ENCODE results near the gene NELFA.

The NELFA gene

DNA sequence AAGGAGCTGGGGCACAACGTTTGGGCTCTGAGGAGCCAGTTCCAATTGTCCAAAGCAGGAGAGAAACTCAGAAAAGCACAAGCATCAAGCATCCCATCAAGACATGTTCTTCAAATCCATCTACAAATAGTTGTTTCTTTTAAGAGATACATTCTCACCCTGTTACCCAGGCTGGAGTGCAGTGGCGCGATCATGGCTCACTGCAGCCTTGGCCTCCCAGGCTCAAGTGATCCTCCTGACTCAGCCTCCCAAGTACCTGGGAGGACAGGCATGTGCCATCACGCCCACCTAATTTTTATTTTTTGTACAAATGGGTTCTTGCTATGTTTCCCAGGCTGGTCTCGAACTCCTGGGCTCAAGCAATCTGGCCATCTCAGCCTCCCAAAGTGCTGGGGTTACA, 18.1 kb downstream of the NELFA start:
- TF ChIP-seq, protein P1, sequence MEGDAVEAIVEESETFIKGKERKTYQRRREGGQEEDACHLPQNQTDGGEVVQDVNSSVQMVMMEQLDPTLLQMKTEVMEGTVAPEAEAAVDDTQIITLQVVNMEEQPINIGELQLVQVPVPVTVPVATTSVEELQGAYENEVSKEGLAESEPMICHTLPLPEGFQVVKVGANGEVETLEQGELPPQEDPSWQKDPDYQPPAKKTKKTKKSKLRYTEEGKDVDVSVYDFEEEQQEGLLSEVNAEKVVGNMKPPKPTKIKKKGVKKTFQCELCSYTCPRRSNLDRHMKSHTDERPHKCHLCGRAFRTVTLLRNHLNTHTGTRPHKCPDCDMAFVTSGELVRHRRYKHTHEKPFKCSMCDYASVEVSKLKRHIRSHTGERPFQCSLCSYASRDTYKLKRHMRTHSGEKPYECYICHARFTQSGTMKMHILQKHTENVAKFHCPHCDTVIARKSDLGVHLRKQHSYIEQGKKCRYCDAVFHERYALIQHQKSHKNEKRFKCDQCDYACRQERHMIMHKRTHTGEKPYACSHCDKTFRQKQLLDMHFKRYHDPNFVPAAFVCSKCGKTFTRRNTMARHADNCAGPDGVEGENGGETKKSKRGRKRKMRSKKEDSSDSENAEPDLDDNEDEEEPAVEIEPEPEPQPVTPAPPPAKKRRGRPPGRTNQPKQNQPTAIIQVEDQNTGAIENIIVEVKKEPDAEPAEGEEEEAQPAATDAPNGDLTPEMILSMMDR (IDR thresholded peaks at IDR 0.05; ENCODE audit: low read depth, low read length), result no peak
- no peak overlapping the region for H3K4me3 ChIP-seq (ENCODE audit: low read depth, low read length)

DNA sequence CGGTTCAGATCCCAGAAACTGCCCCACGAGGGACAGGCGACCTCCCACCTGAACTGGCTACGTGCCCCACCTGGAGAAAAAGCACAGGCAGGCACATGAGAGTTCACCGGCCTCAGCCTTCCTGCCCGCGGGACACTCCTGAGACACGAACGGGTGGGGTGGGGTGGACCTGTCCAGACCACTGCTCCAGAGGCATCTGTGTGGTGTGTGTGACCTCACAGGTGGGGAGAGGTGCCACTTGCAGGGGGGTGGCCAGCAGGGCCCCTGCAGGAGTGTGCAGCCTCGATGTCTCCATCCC, 18.5 kb downstream of the NELFA start:
- TF ChIP-seq, protein P1 (IDR thresholded peaks at IDR 0.05; ENCODE audit: low read depth, low read length), result no peak
- no peak overlapping the region for H3K4me3 ChIP-seq (ENCODE audit: low read depth, low read length)

DNA sequence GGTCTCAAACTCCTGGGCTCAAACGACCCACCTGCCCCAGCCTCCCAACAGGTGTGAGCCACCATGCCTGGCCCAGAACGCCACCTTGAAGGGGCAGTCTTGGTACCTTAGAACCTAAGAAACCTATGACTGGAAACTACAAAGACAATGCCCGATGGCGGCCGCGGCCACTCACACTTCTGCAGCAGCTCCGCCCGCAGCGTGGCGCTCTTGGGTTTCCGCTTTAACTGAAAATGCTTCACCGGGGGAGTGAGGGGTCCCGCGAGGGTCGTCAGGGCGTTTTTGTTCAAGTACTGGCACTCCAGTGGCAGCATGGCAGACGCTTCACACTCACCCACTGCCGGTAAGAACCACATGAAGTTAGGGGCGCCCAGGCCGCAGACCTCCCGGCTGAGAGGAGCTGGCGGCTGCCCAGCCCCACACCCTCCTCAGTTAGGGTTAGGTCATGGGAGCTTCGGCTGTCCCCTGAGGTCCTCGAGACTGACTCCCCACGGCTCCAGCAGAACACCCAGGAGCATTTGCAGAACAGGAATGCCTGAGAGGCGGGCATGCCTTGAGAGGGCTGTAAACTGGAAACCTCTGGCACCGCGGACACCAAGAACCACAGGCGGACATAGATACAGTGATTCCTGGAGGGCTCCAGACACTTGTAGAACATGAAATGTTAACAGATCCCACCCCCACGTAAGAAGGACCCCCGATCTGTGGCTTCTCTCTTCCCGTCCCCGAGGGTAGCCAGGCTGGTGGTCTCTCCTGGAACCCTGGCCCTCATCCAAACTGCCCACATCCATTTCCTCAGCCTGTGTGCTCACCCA, 19.0 kb downstream of the NELFA start:
- no peak overlapping the region for H3K4me3 ChIP-seq (ENCODE audit: low read depth, low read length)
- TF ChIP-seq, protein P1 (IDR thresholded peaks at IDR 0.05; ENCODE audit: low read depth, low read length), result no peak

DNA sequence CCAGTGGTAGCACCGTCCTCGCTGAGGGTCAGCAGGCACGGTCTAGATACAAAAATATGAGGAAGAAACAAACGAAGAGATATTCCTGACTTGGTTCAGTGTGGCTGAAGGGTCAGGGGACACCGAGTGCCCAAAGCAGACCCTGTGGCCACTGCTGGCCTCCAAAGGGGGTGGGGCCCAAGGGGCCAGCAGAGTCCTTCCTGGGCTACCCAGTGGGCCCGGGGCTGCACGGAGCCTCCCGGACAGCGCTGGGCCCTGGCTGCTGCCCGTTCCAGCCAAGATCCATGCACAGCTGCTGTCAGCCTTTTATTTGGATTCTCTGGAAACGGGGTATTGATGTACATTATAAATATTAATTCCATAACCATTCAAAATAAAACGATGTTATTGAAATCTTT, 20.4 kb downstream of the NELFA start:
- TF ChIP-seq, protein P1 (IDR thresholded peaks at IDR 0.05; ENCODE audit: low read depth, low read length), result no peak
- no peak overlapping the region for H3K4me3 ChIP-seq (ENCODE audit: low read depth, low read length)

DNA sequence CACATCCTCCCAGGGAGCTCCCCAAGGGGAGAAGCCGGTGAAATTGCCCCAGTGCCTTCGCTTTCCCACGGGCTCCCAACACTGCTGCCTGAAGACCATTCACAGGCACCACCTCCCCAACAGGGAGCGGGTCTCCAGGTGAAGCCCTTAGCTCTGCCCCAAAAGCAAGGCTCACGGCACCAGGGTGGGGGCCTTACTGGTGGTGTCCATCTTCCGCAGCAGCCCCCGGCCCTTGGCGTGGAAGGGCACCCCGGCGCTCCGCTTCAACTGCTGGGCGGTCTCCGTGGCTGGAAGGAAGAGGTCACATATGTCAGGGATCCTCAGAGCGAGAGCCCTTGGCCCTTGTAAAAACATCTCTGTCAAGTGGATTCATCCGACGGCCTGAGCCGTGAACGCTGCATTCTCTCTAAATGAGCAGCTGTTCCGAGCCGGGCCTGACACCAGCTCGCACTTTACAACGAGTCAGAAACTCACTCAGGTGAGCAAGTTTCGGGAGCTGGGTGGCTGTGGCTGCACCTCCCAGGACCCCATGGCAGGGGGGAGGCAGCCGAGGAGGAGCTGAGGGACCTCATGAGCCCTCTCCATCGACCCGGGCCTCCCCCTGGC, 20.9 kb downstream of the NELFA start:
- no peak overlapping the region for H3K4me3 ChIP-seq (ENCODE audit: low read depth, low read length)
- TF ChIP-seq, protein P1 (IDR thresholded peaks at IDR 0.05; ENCODE audit: low read depth, low read length), result no peak

DNA sequence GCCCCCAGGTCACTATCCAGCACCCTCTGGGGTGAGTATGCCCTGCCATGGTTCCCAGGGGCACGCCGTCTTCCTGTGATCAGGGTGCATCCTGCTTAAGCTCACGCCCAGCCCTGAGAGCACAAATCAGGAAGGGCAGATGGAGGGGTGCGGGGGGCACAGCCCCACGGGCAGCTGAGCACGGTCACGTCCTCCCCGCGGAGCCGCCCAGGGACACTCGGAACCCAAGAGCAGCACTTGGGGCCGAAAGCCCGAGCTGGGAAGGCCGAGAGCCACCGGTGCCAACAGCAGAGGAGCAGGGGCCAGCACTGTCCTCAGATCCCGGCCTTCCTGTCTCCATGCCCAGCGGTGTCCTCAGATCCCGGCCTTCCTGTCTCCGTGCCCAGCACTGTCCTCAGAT, 21.5 kb downstream of the NELFA start:
- TF ChIP-seq, protein P1 (IDR thresholded peaks at IDR 0.05; ENCODE audit: low read depth, low read length), result no peak
- no peak overlapping the region for H3K4me3 ChIP-seq (ENCODE audit: low read depth, low read length)

DNA sequence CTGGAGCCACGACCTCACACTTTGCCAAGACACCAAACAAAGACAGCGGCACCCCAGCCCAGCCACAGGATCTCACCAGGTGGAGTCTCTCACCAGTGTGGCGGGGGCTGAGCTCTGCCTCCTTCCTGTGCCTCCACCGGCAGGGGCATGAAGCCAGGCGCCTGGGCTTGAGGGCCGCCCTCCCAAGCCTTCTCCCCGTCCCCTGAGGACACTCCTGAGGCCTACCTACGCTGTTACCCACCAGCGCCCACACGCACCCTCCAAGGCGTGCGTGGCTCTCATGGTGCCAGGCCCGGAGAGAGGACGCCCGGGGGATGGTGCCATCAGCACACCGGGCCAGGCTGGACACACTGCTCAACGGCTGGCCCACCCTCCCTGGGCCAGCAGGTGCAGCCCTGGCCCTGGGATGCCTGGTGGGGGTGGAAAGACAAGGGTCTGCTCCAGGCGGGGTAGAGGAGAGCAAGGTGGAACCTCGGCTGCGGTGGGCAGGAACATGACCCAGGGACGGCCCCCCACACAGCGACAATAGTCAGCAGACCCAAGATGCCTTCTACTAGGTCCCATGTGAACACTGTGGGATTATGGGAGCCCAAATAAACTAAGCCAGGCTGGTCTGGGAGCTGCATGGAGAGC, 22.1 kb downstream of the NELFA start:
- TF ChIP-seq, protein P1 (IDR thresholded peaks at IDR 0.05; ENCODE audit: low read depth, low read length), result no peak
- no peak overlapping the region for H3K4me3 ChIP-seq (ENCODE audit: low read depth, low read length)

All from WI38 (cell line).